Stimulated activated CD8-positive, alpha-beta memory T cell treated with anti-CD3 and anti-CD28 coated beads, Interleukin-7, amount 100 ng/mL, for 24 hours (primary cell): ENCODE data around the gene PKMYT1.

Experiments used
- DNase-seq: peaks from one replicate; pipeline ENCODE4 v3.0.0-alpha.2; 2020; ENCODE audit warnings: low read depth

The PKMYT1 gene

DNA sequence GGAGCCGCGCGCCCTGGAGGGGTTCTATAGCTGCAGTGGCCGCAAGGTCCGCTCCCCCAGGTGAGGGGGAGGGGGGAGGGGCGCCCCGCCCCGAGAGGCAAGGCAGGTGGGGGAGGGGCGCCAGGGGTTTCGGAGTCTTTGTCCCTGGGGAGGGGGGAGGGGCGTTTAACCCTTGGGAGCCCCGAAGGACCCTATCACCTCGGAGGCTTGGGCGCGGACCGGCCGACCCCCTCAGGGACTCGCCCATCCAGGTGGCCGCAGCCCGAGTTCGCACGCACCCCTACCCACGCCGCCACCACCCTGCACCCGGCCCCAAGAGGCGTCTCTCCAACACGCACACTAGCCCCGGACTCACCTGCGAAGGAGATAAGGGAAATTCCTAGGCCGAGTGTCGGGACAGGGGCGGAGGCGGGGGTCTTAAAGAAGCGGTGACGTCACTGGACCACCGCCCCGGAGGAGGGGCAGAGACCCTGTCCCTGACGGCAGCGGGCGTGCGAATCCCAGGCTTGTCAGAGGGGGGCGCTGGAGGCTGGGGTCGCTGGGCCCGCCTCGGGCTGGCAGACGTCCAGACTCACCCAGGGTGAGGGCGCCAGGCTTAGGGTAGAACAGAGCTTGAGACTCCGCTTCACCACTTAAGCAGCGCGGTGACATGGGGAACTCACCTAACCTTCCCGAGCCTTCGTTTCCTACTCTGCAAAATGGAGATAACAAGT lies 37.7 kb upstream of the PKMYT1 start, which contains the start of gene CLDN6:
CLDN6 (minus strand) TSS at position 390 of the 713 bp plus-strand sequence. CDS start 2,162 bp downstream, outside the sequence.
- no peak for DNase-seq

DNA sequence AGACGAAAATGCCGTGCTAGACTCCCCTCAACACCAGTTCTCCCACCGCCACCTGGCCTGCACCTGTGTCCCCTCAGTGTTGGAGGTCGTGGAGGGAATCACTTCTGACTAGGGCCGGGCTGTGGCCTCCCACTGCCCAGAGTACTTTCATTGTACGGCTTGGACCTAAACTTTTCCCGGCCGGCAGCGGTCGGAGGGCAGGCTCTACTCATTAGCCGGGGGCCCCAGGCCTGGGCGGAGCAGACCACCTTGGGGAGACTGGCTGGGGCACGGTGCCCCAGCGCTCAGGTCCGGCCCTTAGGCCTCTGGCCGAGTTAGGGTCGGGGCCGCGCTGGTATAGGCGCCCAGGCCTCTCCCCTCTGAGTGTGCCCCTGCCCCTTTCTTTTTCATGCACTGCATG lies 37.1 kb upstream of the PKMYT1 start:
- no peak for DNase-seq

DNA sequence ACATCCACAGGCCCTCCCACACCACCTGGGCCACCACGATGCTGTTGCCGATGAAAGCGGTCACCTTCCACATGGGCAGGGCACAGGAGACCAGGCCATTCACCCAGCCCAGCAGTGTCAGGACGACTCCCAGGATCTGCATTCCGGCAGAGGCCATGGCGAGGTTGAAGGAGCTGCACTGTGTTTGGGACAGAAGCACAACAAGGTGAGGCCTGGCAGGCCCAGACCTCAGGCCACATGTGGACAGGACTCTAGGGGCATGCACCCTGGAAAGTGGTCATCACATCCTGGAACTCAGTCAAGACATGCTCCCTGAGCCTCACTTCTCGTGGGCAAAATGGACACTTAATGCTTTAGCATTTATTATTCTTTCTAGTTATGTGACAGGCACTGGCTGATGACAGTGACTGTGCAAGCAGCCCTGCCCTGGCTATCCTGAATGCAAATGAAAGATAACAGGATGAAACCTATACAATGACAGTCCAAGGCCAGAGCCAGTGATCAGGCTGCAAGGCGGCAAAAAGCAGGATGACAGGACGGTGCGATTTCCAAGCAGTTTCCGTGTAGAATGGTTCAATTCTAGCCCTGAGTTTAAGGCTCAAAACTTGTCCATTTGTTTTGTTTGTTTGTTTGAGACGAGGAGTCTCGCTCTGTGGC lies 35.7 kb upstream of the PKMYT1 start:
- DNase-seq: no peak

DNA sequence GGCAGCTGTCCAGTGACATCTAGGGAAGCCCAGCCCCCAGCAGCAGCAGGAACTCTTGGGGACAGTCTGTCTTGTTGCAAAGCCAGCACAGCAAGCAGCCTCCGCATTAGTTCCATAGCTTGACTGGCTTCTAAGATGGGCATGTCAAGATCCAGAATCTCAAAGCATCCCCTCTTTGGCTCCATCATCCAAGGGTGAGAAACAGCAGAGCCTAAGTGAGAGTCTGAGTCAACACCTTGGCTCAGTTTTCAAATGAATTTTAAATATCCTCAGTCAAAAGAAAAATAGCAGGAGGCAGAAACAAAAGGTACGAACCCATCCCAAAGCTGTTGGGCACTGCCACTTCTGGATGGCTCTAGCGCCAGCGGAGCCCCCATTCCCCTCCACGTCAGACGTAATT lies 34.7 kb upstream of the PKMYT1 start:
- no peak for DNase-seq

DNA sequence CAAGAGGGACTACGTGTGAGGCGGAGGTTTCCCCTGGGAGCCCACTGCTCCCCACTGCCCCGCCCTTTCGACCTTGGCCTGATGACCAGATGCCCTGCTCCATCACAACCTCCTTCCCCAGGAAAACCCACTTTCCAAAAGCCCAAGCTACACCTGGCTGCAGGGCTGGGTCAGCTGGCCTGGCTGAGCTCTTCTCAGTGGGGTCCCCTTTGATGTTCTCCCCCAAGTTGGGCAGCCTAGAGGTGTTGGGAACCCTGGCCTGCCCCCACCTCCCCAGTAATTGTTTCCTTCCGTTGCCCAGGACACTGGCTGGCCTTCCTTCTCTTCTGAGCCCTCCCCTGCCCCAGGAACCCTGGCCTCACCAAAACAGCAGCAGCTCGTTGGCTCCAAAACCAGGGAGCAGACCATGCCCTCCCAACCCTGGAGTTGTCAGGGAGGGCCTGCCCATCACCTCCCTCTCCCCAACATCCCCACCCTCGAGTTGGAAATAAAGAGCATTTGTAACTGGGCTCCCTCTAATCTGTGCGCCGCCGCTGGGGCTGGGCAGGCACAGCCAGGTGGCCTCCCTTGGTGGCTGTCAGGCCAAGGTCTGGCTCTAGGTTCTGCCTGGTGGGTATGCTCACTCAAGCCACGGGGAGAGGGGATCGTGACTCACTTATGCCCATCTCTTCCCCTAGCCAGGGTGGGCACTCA lies 33.9 kb upstream of the PKMYT1 start:
- DNase-seq: no peak

DNA sequence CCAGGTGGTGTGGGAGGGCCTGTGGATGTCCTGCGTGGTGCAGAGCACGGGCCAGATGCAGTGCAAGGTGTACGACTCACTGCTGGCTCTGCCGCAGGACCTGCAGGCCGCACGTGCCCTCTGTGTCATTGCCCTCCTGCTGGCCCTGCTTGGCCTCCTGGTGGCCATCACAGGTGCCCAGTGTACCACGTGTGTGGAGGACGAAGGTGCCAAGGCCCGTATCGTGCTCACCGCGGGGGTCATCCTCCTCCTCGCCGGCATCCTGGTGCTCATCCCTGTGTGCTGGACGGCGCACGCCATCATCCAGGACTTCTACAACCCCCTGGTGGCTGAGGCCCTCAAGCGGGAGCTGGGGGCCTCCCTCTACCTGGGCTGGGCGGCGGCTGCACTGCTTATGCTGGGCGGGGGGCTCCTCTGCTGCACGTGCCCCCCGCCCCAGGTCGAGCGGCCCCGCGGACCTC lies 33.3 kb upstream of the PKMYT1 start:
- DNase-seq: no peak

DNA sequence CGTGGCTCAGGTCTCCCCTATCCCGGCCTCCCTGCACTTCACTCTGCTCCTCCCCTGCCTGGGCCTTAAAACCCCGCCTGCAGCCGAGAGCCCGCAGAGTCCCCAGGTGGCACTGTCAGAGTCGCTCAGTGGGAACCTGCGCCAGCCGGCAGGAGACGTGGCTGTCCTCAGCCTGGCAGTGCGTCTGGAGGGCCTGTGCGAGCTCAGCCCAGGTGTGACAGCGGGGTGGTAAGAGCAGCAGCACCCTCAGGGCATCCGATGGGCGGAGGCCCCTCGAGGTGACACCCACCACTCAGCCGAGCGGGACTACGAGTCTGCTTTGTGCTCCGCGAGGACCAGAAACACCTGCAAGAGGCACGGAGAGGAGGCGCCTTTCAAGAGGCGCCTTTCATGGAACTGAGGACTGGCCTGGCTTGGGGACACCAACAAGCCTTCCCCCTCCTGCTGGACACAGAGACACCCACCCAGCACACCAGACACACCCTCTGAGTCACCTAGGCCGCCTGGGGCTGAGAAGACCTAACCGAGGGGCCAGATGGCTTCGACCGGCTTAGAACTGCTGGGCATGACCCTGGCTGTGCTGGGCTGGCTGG lies 32.7 kb upstream of the PKMYT1 start, which contains the start of gene CLDN9:
CLDN9 (plus strand) TSS at position 96 of the 593 bp plus-strand sequence; CDS start at position 536, 440 bp downstream.
- no peak for DNase-seq

DNA sequence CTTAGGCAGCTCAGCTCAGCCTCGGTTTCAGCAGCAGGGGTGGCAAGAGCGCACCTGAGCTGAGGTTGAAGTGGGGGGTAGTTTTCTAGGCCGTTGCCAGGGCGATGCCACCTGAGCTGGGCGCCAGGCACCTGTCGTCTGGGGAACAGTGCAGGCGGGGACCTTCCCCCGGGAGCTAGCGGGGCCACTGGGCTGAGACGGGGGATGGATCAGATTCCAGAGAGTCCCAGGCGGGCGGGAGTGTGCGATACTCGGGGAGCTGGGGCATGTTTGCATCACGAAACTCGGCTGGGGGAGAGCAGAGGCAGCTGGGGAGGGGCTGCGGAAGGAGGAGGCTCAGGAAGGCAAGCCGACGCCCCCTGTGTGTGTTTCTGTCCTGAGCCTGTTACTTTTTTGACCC lies 32.0 kb upstream of the PKMYT1 start:
- DNase-seq: no peak

DNA sequence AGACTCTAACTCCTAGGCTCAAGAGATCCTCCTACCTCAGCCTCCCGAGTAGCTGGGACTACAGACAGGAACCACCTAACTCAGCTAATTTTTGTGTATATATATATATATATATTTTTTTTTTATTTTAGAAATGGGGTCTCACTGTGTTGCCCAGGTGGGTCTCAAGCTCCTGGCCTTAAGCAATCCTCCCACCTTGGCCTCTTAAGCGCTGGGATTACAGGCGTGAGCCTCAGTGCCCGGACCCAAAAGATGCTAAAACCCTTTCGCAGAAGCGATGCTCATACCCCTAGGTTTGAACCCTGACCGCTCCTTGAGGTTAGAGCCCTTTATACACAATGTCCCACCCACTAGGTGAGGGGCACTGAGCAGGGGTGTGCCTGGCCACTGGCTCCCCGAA lies 30.3 kb upstream of the PKMYT1 start:
- DNase-seq: no peak

DNA sequence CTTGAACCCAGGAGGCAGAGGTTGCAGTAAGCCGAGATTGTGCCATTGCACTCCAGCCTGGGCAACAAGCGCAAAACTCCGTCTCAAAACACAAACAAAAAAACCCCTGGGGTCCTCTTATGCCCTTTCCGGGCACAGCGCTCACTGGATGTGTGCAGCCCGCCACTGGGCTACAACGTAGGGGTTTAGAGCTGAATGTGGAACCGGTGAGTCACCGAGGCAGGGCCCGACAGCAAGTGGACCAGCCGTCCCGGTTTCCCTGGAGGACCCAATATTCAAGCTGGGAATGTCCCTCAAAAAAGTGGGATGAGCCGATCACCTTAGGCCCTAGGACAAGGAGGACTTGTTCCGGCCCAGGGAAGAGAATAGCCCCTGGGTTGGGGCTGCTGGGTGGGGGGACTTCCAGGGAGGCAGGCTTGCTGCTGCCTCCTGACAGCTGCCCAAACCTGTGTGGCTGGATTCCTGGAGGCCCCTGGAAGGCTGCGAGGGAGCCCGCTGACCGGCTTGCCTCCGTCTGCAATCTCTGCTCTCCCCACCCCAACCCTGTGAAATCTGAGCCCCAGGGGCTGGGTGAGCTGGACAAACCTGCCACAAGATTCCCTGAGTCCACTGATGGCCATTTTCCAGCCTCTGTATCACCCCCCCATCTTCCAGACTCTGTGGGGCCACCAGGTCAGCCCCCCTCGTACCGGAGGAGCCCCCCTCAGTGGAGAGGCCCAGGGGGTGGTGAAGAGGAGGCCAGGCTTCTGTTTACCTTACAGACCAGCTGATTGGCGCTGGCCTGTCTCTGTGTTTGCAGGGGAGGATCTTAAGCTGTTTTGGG lies 29.5 kb upstream of the PKMYT1 start:
- no peak for DNase-seq

DNA sequence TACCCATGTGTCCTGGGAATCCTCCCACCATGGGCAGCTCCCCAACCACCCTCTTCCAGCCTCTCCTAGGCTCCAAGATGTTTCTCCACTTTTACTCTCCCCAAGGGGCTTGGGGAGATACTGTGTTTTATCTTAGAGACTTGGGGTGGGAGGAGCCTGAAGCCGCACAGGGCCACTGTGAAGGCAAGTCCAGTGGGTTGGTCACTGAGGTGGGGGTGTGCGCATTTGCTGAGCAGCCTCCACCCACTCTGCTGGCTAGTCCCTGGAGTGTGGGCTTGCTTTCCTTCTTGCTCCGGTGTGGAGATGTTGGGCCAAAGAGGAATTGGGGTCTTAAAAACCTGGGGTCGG lies 28.4 kb upstream of the PKMYT1 start:
- no peak for DNase-seq

DNA sequence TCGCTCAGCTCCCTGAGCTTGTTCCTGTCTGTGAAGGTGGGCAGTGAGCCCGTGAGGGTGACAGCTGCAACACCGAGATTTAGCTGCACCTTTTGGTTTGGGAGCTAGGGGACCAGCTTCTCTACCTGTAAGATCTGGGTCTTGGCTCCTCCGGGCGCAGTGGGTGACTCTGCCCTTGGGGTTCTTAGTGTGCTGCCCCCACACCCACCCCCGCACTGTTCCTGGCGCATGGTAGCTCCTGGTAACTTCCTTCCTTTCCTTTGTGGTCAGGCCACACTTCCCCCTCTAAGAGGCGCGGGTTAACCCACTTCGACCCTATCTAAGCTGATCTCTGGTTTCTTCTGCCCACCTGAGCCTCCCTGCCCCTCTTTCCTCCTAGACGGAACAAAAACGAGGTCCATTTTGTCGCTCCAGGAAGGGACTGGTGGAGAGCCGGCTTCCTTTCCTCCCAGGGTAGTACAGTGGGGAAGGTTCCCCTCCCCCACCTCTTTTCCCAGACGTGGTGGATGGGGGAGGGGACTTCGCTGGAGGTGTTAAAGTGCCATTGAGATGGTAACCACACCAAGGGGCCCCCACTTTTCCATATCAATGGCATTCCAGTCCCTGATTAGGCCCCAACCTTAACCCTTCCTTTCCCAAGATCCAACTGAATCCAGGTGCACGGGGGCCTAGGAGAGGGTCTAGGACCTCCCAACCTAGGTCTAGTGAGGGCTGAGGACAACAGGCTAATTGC lies 27.9 kb upstream of the PKMYT1 start:
- DNase-seq: no peak

DNA sequence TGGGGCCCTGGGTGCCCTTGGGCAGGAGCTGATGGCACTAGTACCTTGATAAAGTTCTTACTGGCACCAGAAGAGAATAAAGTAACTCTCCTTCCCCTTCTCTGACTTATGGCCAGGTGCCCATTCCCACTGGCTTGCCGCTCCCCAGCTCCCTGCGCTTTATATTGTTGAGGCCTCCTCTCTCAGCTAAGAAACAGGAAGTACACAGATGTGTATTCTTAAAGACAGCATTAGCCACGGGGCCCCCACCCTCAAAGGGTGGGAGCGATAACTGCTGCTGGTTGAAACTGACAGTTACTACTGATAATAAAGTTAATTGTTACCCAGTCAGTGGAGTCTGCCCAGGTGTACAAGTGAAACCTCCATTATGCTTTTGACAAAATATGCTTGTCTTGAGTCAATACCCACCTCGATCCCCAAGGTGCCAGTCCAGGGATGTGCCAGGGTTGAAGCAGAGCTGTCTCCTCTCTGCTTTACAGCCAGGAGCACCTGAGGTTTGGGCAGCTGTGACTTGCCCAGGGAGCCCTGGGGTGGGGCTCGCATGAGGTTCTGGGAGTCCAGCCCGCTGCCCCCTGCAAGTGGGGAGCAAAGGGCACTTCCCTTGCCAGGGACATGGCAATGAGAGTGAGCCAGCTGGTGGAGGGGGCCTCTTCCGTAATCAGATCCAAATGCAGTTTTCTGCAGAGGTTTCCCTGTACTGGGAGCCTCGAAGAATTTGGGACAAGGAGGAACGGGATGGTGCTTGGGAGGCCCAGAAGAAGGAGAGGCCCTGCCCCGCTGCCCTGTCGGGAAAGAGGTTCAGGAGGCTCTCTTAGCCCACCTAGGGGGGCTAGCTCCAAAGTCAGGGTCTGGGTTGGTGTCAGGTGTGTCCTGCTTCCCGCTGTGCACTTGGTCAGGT lies 27.1 kb upstream of the PKMYT1 start:
- no peak for DNase-seq

DNA sequence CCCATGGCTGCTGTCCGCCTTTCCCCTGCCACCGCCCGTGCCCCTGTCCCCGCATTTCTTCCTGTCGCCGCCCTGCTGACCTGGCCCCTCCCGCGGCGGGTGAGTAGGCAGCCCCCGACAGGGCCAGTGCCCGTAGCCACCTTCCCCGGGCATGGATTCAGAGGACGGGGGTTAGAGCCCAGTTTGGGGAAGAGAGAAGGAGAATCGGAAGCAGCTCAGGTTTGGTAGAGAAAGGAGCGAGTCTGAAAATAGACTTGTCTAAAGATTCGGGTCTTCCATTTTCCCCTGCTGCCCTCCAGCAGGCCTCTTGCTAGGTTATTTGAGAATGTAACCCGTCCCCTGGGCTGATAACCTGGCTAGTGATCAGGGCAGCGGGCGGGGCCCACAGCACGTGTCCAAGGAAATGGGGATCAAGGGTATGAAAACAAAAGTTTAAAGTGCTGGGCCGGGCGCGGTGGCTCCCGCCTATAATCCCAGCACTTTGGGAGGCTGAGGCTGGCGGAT lies 24.6 kb upstream of the PKMYT1 start:
- no peak for DNase-seq

DNA sequence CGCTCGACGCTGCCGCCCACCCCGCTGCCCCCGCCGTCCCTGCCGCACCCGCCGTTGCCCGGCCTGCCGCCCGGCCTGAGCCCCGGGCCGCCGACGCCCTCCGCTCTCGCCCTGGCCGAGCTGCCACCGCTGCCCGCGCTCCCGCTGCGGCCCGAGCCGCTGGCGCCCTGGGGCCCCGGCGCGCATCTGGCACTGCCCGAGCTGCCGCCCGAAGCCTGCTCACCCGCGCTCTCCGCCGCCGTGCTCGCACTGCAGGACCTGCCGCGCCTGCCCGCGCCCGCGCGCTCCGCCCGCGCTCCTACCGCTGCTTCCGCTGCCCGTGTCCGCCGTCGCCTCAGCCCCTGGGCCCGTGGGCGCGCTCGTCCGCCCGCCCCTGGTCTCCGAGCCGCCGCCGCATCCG lies 24.1 kb upstream of the PKMYT1 start:
- DNase-seq: no peak

DNA sequence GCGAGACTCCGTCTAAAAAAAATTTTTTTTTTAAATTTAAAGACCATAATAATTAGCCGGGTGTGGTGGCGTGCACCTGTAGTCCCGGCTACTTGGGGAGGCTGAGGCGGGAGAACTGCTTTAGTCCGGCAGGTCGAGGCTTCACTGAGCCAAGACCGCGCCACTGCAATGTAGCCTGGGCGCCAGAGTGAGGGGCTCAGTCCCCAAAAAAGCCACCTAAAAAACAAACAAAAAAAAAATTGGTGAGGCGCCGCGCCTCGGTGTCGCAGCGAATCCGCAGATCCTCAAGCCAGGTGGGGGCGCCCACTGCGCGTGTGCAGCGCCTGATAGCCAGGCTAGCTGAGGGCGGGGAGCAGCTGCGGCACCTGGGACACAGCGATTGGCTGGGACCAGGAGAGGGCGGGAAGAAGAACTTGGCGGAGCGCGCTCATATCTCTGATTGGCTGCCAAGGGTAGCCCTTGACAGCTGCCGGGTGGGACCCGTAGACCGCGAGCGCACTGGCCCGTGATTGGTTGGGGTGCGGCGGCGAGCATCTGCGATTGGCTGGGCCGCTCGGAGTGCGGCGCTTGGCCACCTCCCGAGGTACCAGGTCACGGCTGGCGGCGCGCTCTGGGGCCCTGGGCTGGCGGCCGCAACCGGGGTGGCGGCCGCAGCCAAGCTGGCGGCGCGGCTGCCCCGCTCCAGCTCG lies 23.5 kb upstream of the PKMYT1 start:
- DNase-seq: peak; percentile 90

DNA sequence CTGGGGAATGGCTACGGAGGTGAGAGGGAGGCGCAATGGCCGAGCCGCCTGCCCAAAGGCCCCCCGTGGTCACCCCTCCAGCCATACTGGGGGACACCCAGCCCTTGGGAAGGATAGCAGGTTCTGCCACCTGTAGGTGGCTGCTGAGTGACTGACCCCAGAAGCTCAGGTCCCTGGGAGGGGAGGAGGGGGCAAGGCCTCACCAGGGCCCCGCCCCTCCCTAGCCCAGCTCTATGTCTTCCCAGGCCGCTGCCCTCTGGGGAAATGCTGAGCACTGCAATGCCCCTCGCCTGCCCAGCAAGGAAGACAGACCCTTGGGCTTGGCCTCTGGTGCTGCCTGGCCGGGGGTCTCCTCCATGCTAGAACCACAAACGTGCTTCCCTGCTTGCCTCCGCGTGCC lies 21.1 kb upstream of the PKMYT1 start:
- DNase-seq: no peak

DNA sequence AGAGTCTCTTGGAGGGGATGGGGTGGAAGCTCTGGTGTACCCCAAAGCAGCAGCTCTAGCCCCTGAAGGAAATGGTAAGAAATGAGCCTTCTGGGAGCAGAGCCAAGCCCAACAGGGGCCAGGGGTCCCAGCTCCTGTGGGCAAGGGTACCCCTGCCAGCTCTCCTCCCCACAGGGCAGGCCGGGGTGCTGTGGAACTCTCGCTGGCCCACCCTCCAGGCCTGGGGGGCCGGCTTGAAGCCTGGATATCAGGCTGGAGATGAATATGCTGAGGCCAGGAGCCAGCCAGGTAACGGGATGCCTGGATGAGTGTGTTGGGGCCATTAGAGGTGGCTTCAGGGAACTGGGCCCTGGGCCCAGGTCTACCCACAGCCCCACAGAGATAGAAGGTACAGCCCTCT lies 20.3 kb upstream of the PKMYT1 start:
- DNase-seq: no peak

DNA sequence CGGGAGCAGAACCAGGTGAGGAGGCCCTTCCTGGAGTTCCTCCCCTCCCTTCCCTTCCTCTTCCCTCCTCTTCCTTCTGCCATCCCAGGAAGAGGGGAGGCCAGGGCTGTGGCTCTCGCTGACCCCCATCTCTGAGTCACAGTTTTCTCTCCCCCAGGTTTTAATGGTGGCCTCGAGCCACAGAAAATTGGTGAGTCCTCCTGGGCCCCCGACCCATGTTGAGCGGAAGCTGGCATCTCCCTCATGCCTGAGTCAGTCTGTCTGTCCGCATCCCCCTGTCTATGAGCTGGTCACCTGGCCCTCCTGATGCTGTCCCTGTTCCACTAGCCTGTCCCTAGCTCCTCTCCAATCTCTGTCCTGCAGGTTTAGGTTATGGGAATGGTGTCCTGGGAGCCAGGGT lies 19.7 kb upstream of the PKMYT1 start:
- no peak for DNase-seq
